ENCODE measurements around the gene ALDH7A1.
"Not testable (repeated sequence)": the region's sequence is repeated elsewhere in the genome, so short reads cannot be mapped to it uniquely, and the experiment has no call there.

Gene ALDH7A1

GRCh38 chr5:126575644-126576043 is 19.4 kb downstream of the ALDH7A1 start:
- Histone ChIP-seq H3K36me3 (ENCODE audit: control insufficient read depth in 1 of 2, insufficient read depth in 2 of 2, low read length in 2 of 2) (peaks cover 12 to 19% of the 10 kb centered on the region in 2 donors), H3K4me3 (ENCODE audit: low read depth in 1 of 2, low read length in 2 of 2) (no peak overlapping the region), H3K4me1 (ENCODE audit: control insufficient read depth in 1 of 2, insufficient read depth in 2 of 2, low read length in 2 of 2) (no peaks in the 10 kb centered on the region), H3K9ac (ENCODE audit: low read depth in 1 of 2, low read length in 2 of 2) (no peak overlapping the region), H3K27me3 (ENCODE audit: control insufficient read depth in 1 of 2, insufficient read depth in 2 of 2, low read length in 2 of 2) (no peaks in the 10 kb centered on the region), H3K27ac (ENCODE audit: low read depth, low read length) (no peak overlapping the region), H3K9me3 (ENCODE audit: control insufficient read depth in 1 of 2, low read length in 2 of 2) (no peaks in the 10 kb centered on the region)

- H3K36me3 ChIP-seq (ENCODE audit: control insufficient read depth in 1 of 2, insufficient read depth in 2 of 2, low read length in 2 of 2) = peaks cover 18 to 19% of the 10 kb centered on the region in 2 donors
- H3K9me3 ChIP-seq (ENCODE audit: control insufficient read depth in 1 of 2, low read length in 2 of 2) = no peaks in the 10 kb centered on the region
- no peaks in the 10 kb centered on the region for H3K27me3 ChIP-seq (ENCODE audit: control insufficient read depth in 1 of 2, insufficient read depth in 2 of 2, low read length in 2 of 2)
Observed at GRCh38 chr5:126568206-126568755, 26.7 kb downstream of the ALDH7A1 start.

GRCh38 chr5:126562823-126563222 is 32.2 kb downstream of the ALDH7A1 start:
- no peaks in the 10 kb centered on the region for H3K27me3 ChIP-seq (ENCODE audit: control insufficient read depth in 1 of 2, insufficient read depth in 2 of 2, low read length in 2 of 2)
- H3K4me3 ChIP-seq (ENCODE audit: low read depth in 1 of 2, low read length in 2 of 2) = no peak overlapping the region
- H3K36me3 ChIP-seq (ENCODE audit: control insufficient read depth in 1 of 2, insufficient read depth in 2 of 2, low read length in 2 of 2) = peaks cover 3 to 9% of the 10 kb centered on the region in 2 donors
- H3K9me3 ChIP-seq (ENCODE audit: control insufficient read depth in 1 of 2, low read length in 2 of 2) = no peaks in the 10 kb centered on the region
- no peak overlapping the region for H3K27ac ChIP-seq (ENCODE audit: low read depth, low read length)
- H3K4me1 ChIP-seq (ENCODE audit: control insufficient read depth in 1 of 2, insufficient read depth in 2 of 2, low read length in 2 of 2) = no peaks in the 10 kb centered on the region
- no peak overlapping the region for H3K9ac ChIP-seq (ENCODE audit: low read depth in 1 of 2, low read length in 2 of 2)

More at GRCh38 chr5:126568206-126568755, 26.7 kb downstream of the ALDH7A1 start:
- Histone ChIP-seq H3K9ac (ENCODE audit: low read depth in 1 of 2, low read length in 2 of 2) (no peak overlapping the region), H3K27ac (ENCODE audit: low read depth, low read length) (no peak overlapping the region), H3K4me3 (ENCODE audit: low read depth in 1 of 2, low read length in 2 of 2) (no peak overlapping the region), H3K4me1 (ENCODE audit: control insufficient read depth in 1 of 2, insufficient read depth in 2 of 2, low read length in 2 of 2) (no peaks in the 10 kb centered on the region)

- Histone ChIP-seq H3K4me1 (ENCODE audit: control insufficient read depth in 1 of 2, insufficient read depth in 2 of 2, low read length in 2 of 2) (no peaks in the 10 kb centered on the region), H3K9me3 (ENCODE audit: control insufficient read depth in 1 of 2, low read length in 2 of 2) (no peaks in the 10 kb centered on the region), H3K27ac (ENCODE audit: low read depth, low read length) (no peak overlapping the region), H3K36me3 (ENCODE audit: control insufficient read depth in 1 of 2, insufficient read depth in 2 of 2, low read length in 2 of 2) (peaks cover 3 to 9% of the 10 kb centered on the region in 2 donors), H3K27me3 (ENCODE audit: control insufficient read depth in 1 of 2, insufficient read depth in 2 of 2, low read length in 2 of 2) (no peaks in the 10 kb centered on the region), H3K4me3 (ENCODE audit: low read depth in 1 of 2, low read length in 2 of 2) (no peak overlapping the region), H3K9ac (ENCODE audit: low read depth in 1 of 2, low read length in 2 of 2) (no peak overlapping the region)
Observed at GRCh38 chr5:126561908-126562307, 33.1 kb downstream of the ALDH7A1 start.

GRCh38 chr5:126555101-126555500 is 39.9 kb downstream of the ALDH7A1 start:
- H3K9me3 ChIP-seq (ENCODE audit: control insufficient read depth in 1 of 2, low read length in 2 of 2); H3K27me3 ChIP-seq (ENCODE audit: control insufficient read depth in 1 of 2, insufficient read depth in 2 of 2, low read length in 2 of 2); H3K4me1 ChIP-seq (ENCODE audit: control insufficient read depth in 1 of 2, insufficient read depth in 2 of 2, low read length in 2 of 2); H3K9ac ChIP-seq (ENCODE audit: low read depth in 1 of 2, low read length in 2 of 2); H3K27ac ChIP-seq (ENCODE audit: low read depth, low read length); H3K4me3 ChIP-seq (ENCODE audit: low read depth in 1 of 2, low read length in 2 of 2): not testable (repeated sequence)
- peaks cover 0 to 24% of the 10 kb centered on the region in 2 donors for H3K36me3 ChIP-seq (ENCODE audit: control insufficient read depth in 1 of 2, insufficient read depth in 2 of 2, low read length in 2 of 2)

GRCh38 chr5:126552614-126553013 is 42.4 kb downstream of the ALDH7A1 start:
- Histone ChIP-seq H3K27ac (ENCODE audit: low read depth, low read length) (no peak overlapping the region), H3K36me3 (ENCODE audit: control insufficient read depth in 1 of 2, insufficient read depth in 2 of 2, low read length in 2 of 2) (peaks cover 0 to 36% of the 10 kb centered on the region in 2 donors), H3K4me1 (ENCODE audit: control insufficient read depth in 1 of 2, insufficient read depth in 2 of 2, low read length in 2 of 2) (no peaks in the 10 kb centered on the region), H3K9ac (ENCODE audit: low read depth in 1 of 2, low read length in 2 of 2) (no peak overlapping the region), H3K27me3 (ENCODE audit: control insufficient read depth in 1 of 2, insufficient read depth in 2 of 2, low read length in 2 of 2) (no peaks in the 10 kb centered on the region), H3K9me3 (ENCODE audit: control insufficient read depth in 1 of 2, low read length in 2 of 2) (no peaks in the 10 kb centered on the region), H3K4me3 (ENCODE audit: low read depth in 1 of 2, low read length in 2 of 2) (no peak overlapping the region)

GRCh38 chr5:126544087-126544740 is 50.8 kb downstream of the ALDH7A1 start:
- H3K9ac ChIP-seq (ENCODE audit: low read depth in 1 of 2, low read length in 2 of 2) = no peak overlapping the region
- H3K27me3 ChIP-seq (ENCODE audit: control insufficient read depth in 1 of 2, insufficient read depth in 2 of 2, low read length in 2 of 2) = no peaks in the 10 kb centered on the region
- H3K27ac ChIP-seq (ENCODE audit: low read depth, low read length) = no peak overlapping the region
- peaks cover 0 to 15% of the 10 kb centered on the region in 2 donors for H3K36me3 ChIP-seq (ENCODE audit: control insufficient read depth in 1 of 2, insufficient read depth in 2 of 2, low read length in 2 of 2)
- H3K9me3 ChIP-seq (ENCODE audit: control insufficient read depth in 1 of 2, low read length in 2 of 2) = no peaks in the 10 kb centered on the region
- H3K4me1 ChIP-seq (ENCODE audit: control insufficient read depth in 1 of 2, insufficient read depth in 2 of 2, low read length in 2 of 2) = peaks cover 7 to 8% of the 10 kb centered on the region in 2 donors
- H3K4me3 ChIP-seq (ENCODE audit: low read depth in 1 of 2, low read length in 2 of 2) = no peak overlapping the region

GRCh38 chr5:126543660-126544059 is 51.4 kb downstream of the ALDH7A1 start:
- Histone ChIP-seq H3K27ac (ENCODE audit: low read depth, low read length) (no peak overlapping the region), H3K4me1 (ENCODE audit: control insufficient read depth in 1 of 2, insufficient read depth in 2 of 2, low read length in 2 of 2) (peaks cover 8 to 11% of the 10 kb centered on the region in 2 donors), H3K9me3 (ENCODE audit: control insufficient read depth in 1 of 2, low read length in 2 of 2) (no peaks in the 10 kb centered on the region), H3K27me3 (ENCODE audit: control insufficient read depth in 1 of 2, insufficient read depth in 2 of 2, low read length in 2 of 2) (no peaks in the 10 kb centered on the region), H3K9ac (ENCODE audit: low read depth in 1 of 2, low read length in 2 of 2) (no peak overlapping the region), H3K36me3 (ENCODE audit: control insufficient read depth in 1 of 2, insufficient read depth in 2 of 2, low read length in 2 of 2) (peaks cover 0 to 12% of the 10 kb centered on the region in 2 donors), H3K4me3 (ENCODE audit: low read depth in 1 of 2, low read length in 2 of 2) (no peak overlapping the region)

GRCh38 chr5:126543009-126543408 is 52.0 kb downstream of the ALDH7A1 start:
- H3K36me3 ChIP-seq (ENCODE audit: control insufficient read depth in 1 of 2, insufficient read depth in 2 of 2, low read length in 2 of 2) = peaks cover 0 to 12% of the 10 kb centered on the region in 2 donors

GRCh38 chr5:126542441-126542840 is 52.6 kb downstream of the ALDH7A1 start:
- peaks cover 8 to 11% of the 10 kb centered on the region in 2 donors for H3K4me1 ChIP-seq (ENCODE audit: control insufficient read depth in 1 of 2, insufficient read depth in 2 of 2, low read length in 2 of 2)
- no peaks in the 10 kb centered on the region for H3K27me3 ChIP-seq (ENCODE audit: control insufficient read depth in 1 of 2, insufficient read depth in 2 of 2, low read length in 2 of 2)
- H3K36me3 ChIP-seq (ENCODE audit: control insufficient read depth in 1 of 2, insufficient read depth in 2 of 2, low read length in 2 of 2) = peaks cover 0 to 9% of the 10 kb centered on the region in 2 donors
- no peak overlapping the region for H3K4me3 ChIP-seq (ENCODE audit: low read depth in 1 of 2, low read length in 2 of 2)
- no peak overlapping the region for H3K27ac ChIP-seq (ENCODE audit: low read depth, low read length)
- H3K9ac ChIP-seq (ENCODE audit: low read depth in 1 of 2, low read length in 2 of 2) = no peak overlapping the region
- no peaks in the 10 kb centered on the region for H3K9me3 ChIP-seq (ENCODE audit: control insufficient read depth in 1 of 2, low read length in 2 of 2)

More at GRCh38 chr5:126543009-126543408, 52.0 kb downstream of the ALDH7A1 start:
- no peak overlapping the region for H3K9ac ChIP-seq (ENCODE audit: low read depth in 1 of 2, low read length in 2 of 2)
- no peak overlapping the region for H3K27ac ChIP-seq (ENCODE audit: low read depth, low read length)
- H3K9me3 ChIP-seq (ENCODE audit: control insufficient read depth in 1 of 2, low read length in 2 of 2) = no peaks in the 10 kb centered on the region
- H3K4me3 ChIP-seq (ENCODE audit: low read depth in 1 of 2, low read length in 2 of 2) = no peak overlapping the region
- no peaks in the 10 kb centered on the region for H3K27me3 ChIP-seq (ENCODE audit: control insufficient read depth in 1 of 2, insufficient read depth in 2 of 2, low read length in 2 of 2)
- peaks cover 8 to 11% of the 10 kb centered on the region in 2 donors for H3K4me1 ChIP-seq (ENCODE audit: control insufficient read depth in 1 of 2, insufficient read depth in 2 of 2, low read length in 2 of 2)

Measured in duodenal mucosa (tissue), 2 donors.